SJCRH30 (cell line): ENCODE data around the gene MCC. TPM values are rescaled to one million over a fixed set of nuclear protein-coding genes. Genes with fewer than 3 reads are reported as not detected.

Experiments used
- DNase-seq, 2 experiments: peaks; one replicate each; pipeline ENCODE4 v3.0.0-alpha.2; 2015 to 2020
- H3K27ac ChIP-seq: fragments of 250-450 bp; sonication (Bioruptor Pico); 2 replicates; pipeline ENCODE4 v1.5.1; 2020; ENCODE audit warnings: mild to moderate bottlenecking, moderate library complexity
- H3K27me3 ChIP-seq: fragments of 250-450 bp; sonication (Bioruptor Pico); 2 replicates; pipeline ENCODE4 v1.5.1; 2020; ENCODE audit warnings: mild to moderate bottlenecking, moderate library complexity
- H3K36me3 ChIP-seq: fragments of 250-450 bp; sonication (Bioruptor Pico); 2 replicates; pipeline ENCODE4 v1.5.1; 2020; ENCODE audit warnings: mild to moderate bottlenecking, moderate library complexity
- H3K4me1 ChIP-seq: fragments of 250-450 bp; sonication (Bioruptor Pico); 2 replicates; pipeline ENCODE4 v1.5.1; 2020; ENCODE audit warnings: mild to moderate bottlenecking, moderate library complexity
- H3K4me3 ChIP-seq: fragments of 250-450 bp; sonication (Bioruptor Pico); 2 replicates; pipeline ENCODE4 v1.5.1; 2020; ENCODE audit warnings: mild to moderate bottlenecking, moderate library complexity
- H3K9me3 ChIP-seq: fragments of 250-450 bp; sonication (Bioruptor Pico); replicated peaks from 2 replicates; pipeline ENCODE4 v1.5.1; 2020; ENCODE audit warnings: mild to moderate bottlenecking, moderate library complexity
- total RNA-seq: library from RNA; depleted of rRNA; stranded (reverse); fragments of >200 nt; shearing (Covaris generic); gene quantifications from 2 replicates; pipeline ENCODE4 v1.2.3, GENCODE V29; 2014

MCC gene
- total RNA-seq, 1 experiment from 2014 or later: 26.6 TPM

- peak in 1 of 2 experiments; percentile 17 for DNase-seq
- Histone ChIP-seq H3K4me1 (no peaks in the 10 kb centered on the region), H3K36me3 (no peaks in the 10 kb centered on the region), H3K27ac (no peak overlapping the region), H3K4me3 (no peak overlapping the region), H3K9me3 (no peaks in the 10 kb centered on the region), H3K27me3 (peaks cover 4% of the 10 kb centered on the region; the same call in 1 of the 2 replicates)
Measured at GRCh38 chr5:113378514-113378913, 109.7 kb downstream of the MCC start.

- no peaks in the 10 kb centered on the region for H3K9me3 ChIP-seq
Measured at GRCh38 chr5:113378081-113378480, 110.2 kb downstream of the MCC start.

GRCh38 chr5:113376640-113377039, 111.6 kb downstream of the MCC start:
- H3K27me3 ChIP-seq: peaks cover 4% of the 10 kb centered on the region; the same call in 1 of the 2 replicates
- no peak overlapping the region for H3K27ac ChIP-seq
- DNase-seq: no peak
- no peak overlapping the region for H3K4me3 ChIP-seq
- no peaks in the 10 kb centered on the region for H3K4me1 ChIP-seq
- H3K36me3 ChIP-seq: no peaks in the 10 kb centered on the region
- no peaks in the 10 kb centered on the region for H3K9me3 ChIP-seq

More at GRCh38 chr5:113378081-113378480, 110.2 kb downstream of the MCC start:
- Histone ChIP-seq H3K4me1 (no peaks in the 10 kb centered on the region), H3K27me3 (peaks cover 4% of the 10 kb centered on the region; the same call in 1 of the 2 replicates), H3K36me3 (no peaks in the 10 kb centered on the region), H3K4me3 (no peak overlapping the region), H3K27ac (no peak overlapping the region)
- DNase-seq: no peak

DNA sequence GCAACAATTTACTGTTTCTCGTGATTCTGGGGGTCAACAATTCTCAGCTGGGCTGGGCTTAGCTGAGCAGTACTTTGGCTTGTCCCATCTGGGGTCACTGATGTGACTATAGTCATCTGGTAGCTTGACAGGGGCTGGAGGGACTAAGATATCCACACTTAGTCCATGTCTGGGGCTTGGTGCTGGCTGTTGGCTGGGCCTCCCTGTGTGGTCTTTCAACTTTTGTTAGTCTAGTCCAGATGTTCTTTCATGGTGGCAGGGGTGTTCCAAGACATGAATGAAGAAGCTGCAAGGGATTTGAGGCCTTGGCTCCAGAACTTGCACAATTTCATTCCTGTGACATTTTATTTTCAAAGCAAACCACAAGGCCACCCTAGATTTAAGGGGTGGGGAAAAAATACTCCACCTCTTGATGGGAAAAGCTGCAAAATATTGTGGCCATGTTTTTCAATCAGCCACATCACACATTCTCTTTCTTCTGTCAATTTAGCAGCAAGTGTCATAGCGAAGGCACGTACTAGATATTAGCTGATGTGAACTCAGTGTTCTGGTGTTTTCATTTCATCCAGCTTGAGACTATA, 112.7 kb downstream of the MCC start:
- Histone ChIP-seq H3K4me1 (no peaks in the 10 kb centered on the region), H3K27ac (no peak overlapping the region), H3K27me3 (0 out of 2 replicates have a peak, but pooled peaks cover 4% of the 10 kb centered on the region), H3K36me3 (no peaks in the 10 kb centered on the region), H3K4me3 (no peak overlapping the region), H3K9me3 (no peaks in the 10 kb centered on the region)
- DNase-seq: no peak

GRCh38 chr5:113373426-113373825, 114.8 kb downstream of the MCC start:
- Histone ChIP-seq H3K4me1 (no peaks in the 10 kb centered on the region), H3K36me3 (no peaks in the 10 kb centered on the region), H3K9me3 (no peaks in the 10 kb centered on the region), H3K27ac (no peak overlapping the region), H3K27me3 (no peaks in the 10 kb centered on the region), H3K4me3 (no peak overlapping the region)
- DNase-seq: no peak

GRCh38 chr5:113371721-113372196, 116.5 kb downstream of the MCC start:
- no peak for DNase-seq
- no peak overlapping the region for H3K27ac ChIP-seq
- no peaks in the 10 kb centered on the region for H3K4me1 ChIP-seq
- no peak overlapping the region for H3K4me3 ChIP-seq
- H3K27me3 ChIP-seq: no peaks in the 10 kb centered on the region
- H3K9me3 ChIP-seq: no peaks in the 10 kb centered on the region
- no peaks in the 10 kb centered on the region for H3K36me3 ChIP-seq

- Histone ChIP-seq H3K4me1 (no peaks in the 10 kb centered on the region), H3K9me3 (peaks cover 4% of the 10 kb centered on the region), H3K4me3 (no peak overlapping the region), H3K27me3 (no peaks in the 10 kb centered on the region), H3K27ac (no peak overlapping the region), H3K36me3 (no peaks in the 10 kb centered on the region)
- DNase-seq: no peak
Measured at GRCh38 chr5:113367586-113367985, 120.7 kb downstream of the MCC start.

DNA sequence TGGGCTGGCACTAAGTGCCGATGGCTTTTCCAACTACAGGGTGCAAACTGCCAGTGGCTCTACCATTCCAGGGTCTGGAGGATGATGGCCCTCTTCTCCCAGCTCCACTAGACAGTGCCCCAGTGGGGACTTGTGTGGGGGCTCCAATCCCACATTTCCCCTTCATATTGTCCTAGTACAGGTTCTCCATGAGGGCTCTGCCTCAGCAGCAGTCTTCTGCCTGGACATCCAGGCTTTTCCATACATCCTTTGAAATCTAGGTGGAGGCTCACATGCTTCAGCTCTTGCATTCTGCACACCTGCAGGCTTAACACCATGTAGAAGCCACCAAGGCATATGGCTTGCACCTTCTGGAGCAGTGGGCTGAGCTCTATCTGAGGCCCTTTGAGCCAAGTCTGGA, 123.8 kb downstream of the MCC start:
- DNase-seq: no peak
- H3K27ac ChIP-seq: no peak overlapping the region
- H3K27me3 ChIP-seq: no peaks in the 10 kb centered on the region
- no peaks in the 10 kb centered on the region for H3K36me3 ChIP-seq
- peaks cover 4% of the 10 kb centered on the region for H3K9me3 ChIP-seq
- no peaks in the 10 kb centered on the region for H3K4me1 ChIP-seq
- no peak overlapping the region for H3K4me3 ChIP-seq

GRCh38 chr5:113361701-113362100, 126.6 kb downstream of the MCC start:
- Histone ChIP-seq H3K4me1 (peaks cover 17% of the 10 kb centered on the region), H3K4me3 (no peak overlapping the region), H3K27me3 (no peaks in the 10 kb centered on the region), H3K36me3 (no peaks in the 10 kb centered on the region), H3K27ac (no peak overlapping the region), H3K9me3 (peaks cover 4% of the 10 kb centered on the region)
- DNase-seq: no peak

DNA sequence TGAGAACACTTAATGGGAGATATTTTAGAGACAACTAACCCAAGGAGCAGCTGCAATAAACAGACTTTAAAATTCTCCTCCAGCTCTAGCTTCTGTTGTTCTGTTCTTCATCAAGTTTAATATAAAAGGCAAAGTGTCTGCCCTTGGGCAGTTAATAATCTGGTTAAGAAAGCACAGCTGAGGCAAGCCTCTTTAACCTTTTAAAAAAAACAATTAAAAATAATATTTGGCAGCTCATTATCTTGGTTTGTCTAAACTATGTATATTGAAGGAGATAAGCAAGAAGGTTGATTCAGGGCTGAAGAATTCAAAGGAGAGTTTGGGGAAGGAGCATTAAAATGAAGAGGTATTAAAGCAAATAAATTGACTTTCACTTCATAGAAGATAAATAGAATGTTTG, 128.8 kb downstream of the MCC start:
- DNase-seq: no peak
- H3K4me3 ChIP-seq: no peak overlapping the region
- H3K27me3 ChIP-seq: no peaks in the 10 kb centered on the region
- H3K9me3 ChIP-seq: no peaks in the 10 kb centered on the region; the same call in 1 of the 2 replicates
- H3K27ac ChIP-seq: no peak overlapping the region
- no peaks in the 10 kb centered on the region for H3K36me3 ChIP-seq
- H3K4me1 ChIP-seq: peaks cover 17% of the 10 kb centered on the region

DNA sequence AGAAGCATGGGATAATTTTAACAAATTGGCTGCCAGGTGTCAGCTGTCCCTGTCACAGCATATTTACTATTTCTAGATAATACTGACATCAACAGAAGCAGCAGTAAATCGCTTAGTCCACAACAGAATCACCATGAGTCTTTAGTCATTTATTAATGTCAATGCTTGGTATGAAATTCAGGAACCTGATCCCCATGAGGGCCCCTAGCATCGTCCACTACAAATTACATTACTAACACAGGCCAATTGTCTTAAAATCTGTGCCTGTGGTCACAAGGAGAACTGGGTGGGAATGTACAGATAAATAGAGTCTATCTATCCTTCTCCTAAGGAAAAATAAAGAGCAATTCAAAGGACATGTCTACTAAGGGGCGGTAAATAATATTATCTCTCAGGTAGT, 129.6 kb downstream of the MCC start:
- no peak overlapping the region for H3K4me3 ChIP-seq
- no peaks in the 10 kb centered on the region for H3K27me3 ChIP-seq
- no peaks in the 10 kb centered on the region for H3K36me3 ChIP-seq
- peaks cover 17% of the 10 kb centered on the region for H3K4me1 ChIP-seq
- H3K9me3 ChIP-seq: no peaks in the 10 kb centered on the region
- 0 out of 2 replicates have a peak overlapping the region, but pooled peaks have one; percentile 22 for H3K27ac ChIP-seq
- peak; percentile 12 to 53 for DNase-seq

- Histone ChIP-seq H3K27me3 (no peaks in the 10 kb centered on the region), H3K9me3 (no peaks in the 10 kb centered on the region), H3K27ac (0 out of 2 replicates have a peak overlapping the region, but pooled peaks have one; percentile 22), H3K4me1 (peaks cover 17% of the 10 kb centered on the region), H3K36me3 (no peaks in the 10 kb centered on the region), H3K4me3 (no peak overlapping the region)
- peak in 1 of 2 experiments; percentile 11 for DNase-seq
Measured at GRCh38 chr5:113357696-113358476, 130.4 kb downstream of the MCC start.

DNA sequence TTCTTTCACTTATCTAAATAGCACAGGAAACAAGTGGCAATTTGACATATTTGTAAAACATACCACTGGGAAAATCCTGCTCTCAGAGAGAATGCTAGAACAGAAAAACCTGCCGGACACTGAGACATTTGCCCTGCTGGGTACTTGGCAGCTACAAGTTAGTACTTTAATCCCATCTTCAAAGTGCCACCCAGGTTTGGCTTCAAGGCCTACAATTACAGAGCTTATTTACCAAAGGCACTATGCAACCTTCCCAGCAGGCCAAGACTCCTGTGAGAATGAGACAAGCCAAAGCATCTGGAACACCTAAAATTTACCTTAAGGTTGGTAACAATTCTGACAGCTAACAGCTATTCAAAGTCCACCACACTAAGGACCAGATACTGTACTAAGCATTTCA, 131.8 kb downstream of the MCC start:
- no peak for DNase-seq
- H3K27ac ChIP-seq: no peak overlapping the region

DNA sequence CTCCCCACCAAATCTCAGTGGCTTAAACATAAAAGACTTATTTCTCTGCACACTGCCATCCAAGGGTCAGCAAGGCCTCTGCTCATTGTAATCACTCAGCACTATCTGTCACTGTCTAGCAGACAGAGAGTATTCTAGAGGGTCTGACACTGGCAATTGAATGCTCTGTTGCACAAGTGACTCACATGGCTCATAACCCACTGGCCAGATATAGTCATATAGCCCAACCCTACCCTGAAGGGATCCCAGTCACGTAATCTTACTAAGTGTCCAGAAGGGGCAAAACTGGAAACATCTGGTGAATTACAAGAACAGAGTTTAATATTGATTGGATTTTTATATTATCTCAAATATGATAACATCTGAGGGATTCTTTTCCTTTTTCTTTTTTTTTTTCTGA, 134.2 kb downstream of the MCC start:
- H3K27me3 ChIP-seq: no peaks in the 10 kb centered on the region
- H3K36me3 ChIP-seq: no peaks in the 10 kb centered on the region
- H3K27ac ChIP-seq: no peak overlapping the region
- no peaks in the 10 kb centered on the region for H3K9me3 ChIP-seq
- H3K4me1 ChIP-seq: peaks cover 15% of the 10 kb centered on the region
- H3K4me3 ChIP-seq: no peak overlapping the region
- no peak for DNase-seq

More for the DNA sequence above, 131.8 kb downstream of the MCC start:
- H3K4me3 ChIP-seq: no peak overlapping the region
- peaks cover 17% of the 10 kb centered on the region for H3K4me1 ChIP-seq
- H3K36me3 ChIP-seq: no peaks in the 10 kb centered on the region
- H3K9me3 ChIP-seq: no peaks in the 10 kb centered on the region
- H3K27me3 ChIP-seq: no peaks in the 10 kb centered on the region

DNA sequence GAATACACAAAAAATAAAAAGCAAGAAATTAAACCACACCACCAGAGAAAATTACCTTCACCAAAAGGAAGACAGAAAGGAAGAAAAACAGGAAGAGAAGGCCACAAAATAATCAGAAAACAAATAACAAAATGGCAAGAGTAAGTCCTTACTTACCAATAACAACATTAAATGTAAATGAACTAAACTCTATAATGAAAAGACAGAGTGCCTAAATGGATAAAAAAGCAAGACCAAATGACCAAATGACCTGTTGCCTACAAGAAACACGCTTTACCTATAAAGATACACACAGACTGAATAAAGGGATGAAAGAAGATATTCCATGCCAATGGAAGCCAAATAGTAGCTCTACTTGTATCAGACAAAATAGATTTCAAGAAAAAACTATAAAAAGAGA, 140.7 kb downstream of the MCC start:
- H3K36me3 ChIP-seq: no peaks in the 10 kb centered on the region
- H3K4me1 ChIP-seq: no peaks in the 10 kb centered on the region
- no peak for DNase-seq
- H3K27me3 ChIP-seq: 0 out of 2 replicates have a peak, but pooled peaks cover 4% of the 10 kb centered on the region
- no peak overlapping the region for H3K4me3 ChIP-seq
- no peaks in the 10 kb centered on the region for H3K9me3 ChIP-seq
- no peak overlapping the region for H3K27ac ChIP-seq
